ENCODE data around the gene RGS11.

DNA sequence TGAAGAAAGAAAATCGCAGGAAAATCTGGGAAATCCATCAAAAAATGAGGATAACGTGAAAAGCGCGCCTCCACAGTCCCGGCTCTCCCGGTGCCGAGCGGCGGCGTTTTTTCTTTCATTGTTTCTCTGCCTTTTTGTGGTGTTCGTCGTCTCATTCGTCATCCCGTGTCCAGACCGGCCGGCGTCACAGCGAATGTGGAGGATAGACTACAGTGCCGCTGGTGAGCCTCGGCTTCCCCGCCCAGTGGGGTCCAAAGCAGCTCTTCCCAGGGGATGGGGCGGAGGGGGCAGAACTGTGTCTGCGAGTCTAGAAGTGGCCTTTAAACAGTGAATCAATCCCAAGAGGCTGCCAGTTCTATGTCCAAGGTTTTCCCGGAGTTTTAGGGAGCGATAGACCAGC is 21.3 kb downstream of the RGS11 start:
- TF ChIP-seq, protein P1, sequence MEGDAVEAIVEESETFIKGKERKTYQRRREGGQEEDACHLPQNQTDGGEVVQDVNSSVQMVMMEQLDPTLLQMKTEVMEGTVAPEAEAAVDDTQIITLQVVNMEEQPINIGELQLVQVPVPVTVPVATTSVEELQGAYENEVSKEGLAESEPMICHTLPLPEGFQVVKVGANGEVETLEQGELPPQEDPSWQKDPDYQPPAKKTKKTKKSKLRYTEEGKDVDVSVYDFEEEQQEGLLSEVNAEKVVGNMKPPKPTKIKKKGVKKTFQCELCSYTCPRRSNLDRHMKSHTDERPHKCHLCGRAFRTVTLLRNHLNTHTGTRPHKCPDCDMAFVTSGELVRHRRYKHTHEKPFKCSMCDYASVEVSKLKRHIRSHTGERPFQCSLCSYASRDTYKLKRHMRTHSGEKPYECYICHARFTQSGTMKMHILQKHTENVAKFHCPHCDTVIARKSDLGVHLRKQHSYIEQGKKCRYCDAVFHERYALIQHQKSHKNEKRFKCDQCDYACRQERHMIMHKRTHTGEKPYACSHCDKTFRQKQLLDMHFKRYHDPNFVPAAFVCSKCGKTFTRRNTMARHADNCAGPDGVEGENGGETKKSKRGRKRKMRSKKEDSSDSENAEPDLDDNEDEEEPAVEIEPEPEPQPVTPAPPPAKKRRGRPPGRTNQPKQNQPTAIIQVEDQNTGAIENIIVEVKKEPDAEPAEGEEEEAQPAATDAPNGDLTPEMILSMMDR (conservative IDR thresholded peaks at IDR 0.05 in 1 of 2, IDR thresholded peaks at IDR 0.05 in 1 of 2; ENCODE audit: low read depth in 1 of 2, low read length in 2 of 2) = no peak
- no peak for TF ChIP-seq EZH2 (IDR thresholded peaks at IDR 0.05; ENCODE audit: low read length, missing control alignments)
